ENCODE data around the gene ITGB8. TPM values are rescaled to one million over a fixed set of nuclear protein-coding genes. Genes with fewer than 3 reads are reported as not detected.

The ITGB8 gene
- total and polyA plus RNA-seq, 8 donors = 5.7 to 14.2 (median 6.8) TPM

DNA sequence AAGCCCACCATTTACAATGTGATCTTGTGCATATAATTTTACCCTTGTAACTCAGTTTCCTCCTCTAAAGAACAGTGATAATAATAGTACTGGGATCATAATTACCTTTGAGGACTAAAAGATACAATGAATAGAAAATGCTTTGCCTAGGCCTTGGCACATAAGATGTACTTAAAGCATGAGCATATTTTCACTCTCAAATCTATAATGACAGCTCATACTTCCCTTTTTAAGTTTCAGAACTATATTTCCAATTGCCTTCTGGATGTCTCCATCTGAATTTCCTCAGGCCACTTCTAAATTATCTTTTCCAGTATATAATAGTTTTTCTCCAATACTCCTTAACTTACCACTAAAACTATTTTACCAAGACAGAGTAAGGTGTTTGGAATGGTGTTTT lies 13.3 kb upstream of the ITGB8 start:
- ATAC-seq (no peak), DNase-seq (no peak)
- H3K4me3 ChIP-seq = no peak overlapping the region
- intact Hi-C loops (cut with DNase I) = no loop called here
- TF ChIP-seq, protein P1, sequence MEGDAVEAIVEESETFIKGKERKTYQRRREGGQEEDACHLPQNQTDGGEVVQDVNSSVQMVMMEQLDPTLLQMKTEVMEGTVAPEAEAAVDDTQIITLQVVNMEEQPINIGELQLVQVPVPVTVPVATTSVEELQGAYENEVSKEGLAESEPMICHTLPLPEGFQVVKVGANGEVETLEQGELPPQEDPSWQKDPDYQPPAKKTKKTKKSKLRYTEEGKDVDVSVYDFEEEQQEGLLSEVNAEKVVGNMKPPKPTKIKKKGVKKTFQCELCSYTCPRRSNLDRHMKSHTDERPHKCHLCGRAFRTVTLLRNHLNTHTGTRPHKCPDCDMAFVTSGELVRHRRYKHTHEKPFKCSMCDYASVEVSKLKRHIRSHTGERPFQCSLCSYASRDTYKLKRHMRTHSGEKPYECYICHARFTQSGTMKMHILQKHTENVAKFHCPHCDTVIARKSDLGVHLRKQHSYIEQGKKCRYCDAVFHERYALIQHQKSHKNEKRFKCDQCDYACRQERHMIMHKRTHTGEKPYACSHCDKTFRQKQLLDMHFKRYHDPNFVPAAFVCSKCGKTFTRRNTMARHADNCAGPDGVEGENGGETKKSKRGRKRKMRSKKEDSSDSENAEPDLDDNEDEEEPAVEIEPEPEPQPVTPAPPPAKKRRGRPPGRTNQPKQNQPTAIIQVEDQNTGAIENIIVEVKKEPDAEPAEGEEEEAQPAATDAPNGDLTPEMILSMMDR (IDR thresholded peaks at IDR 0.05) = no peak
- no peaks in the 10 kb centered on the region for H3K36me3 ChIP-seq
- no peak overlapping the region for H3K27ac ChIP-seq
- no peaks in the 10 kb centered on the region for H3K4me1 ChIP-seq
- H3K27me3 ChIP-seq = no peaks in the 10 kb centered on the region
- H3K9me3 ChIP-seq = no peaks in the 10 kb centered on the region

DNA sequence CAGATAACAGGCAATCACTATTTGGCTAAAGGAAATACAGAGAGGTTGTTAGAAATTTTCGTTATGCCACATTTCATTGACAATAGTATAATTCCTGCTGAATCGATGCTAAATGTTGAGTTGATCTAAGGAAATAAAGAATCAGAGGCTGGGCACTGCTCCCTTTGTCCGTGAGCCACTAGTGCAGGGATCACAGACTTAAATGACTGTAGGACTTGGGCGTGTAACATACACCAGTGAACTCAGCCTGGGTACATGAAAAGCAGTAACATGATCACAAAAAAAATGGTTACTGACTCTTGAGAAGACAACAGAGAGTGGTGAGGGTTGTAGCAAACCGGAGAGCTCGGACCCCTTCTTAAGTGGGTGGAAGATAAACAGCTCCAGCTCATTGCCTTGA lies 11.8 kb upstream of the ITGB8 start:
- DNase-seq (no peak), ATAC-seq (no peak)
- H3K27me3 ChIP-seq = no peaks in the 10 kb centered on the region
- H3K27ac ChIP-seq = no peak overlapping the region
- H3K9me3 ChIP-seq = no peaks in the 10 kb centered on the region
- H3K4me1 ChIP-seq = no peaks in the 10 kb centered on the region
- no peak overlapping the region for H3K4me3 ChIP-seq
- intact Hi-C loops (cut with DNase I) = no loop called here
- TF ChIP-seq, protein P1 (IDR thresholded peaks at IDR 0.05) = no peak
- no peaks in the 10 kb centered on the region for H3K36me3 ChIP-seq

DNA sequence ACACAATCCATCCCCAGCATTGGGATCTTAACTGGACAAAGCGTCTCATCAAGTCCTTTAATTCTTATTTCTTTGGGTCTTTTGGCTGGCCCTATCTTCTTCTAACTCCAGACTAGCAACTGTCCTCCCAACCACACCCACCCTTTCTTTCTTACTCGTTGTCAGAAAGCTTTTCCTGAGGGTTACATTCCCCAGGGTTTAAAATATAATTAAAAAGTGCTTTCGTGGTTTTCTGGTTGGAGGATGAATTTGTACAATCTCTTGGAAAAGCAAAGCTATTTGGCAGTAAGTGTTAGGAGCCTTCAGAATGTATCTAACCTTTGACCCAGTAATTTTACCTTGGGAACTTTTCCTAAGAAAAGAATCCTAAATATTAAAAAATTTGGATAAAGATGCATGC lies 10.4 kb upstream of the ITGB8 start:
- TF ChIP-seq, protein P1 (IDR thresholded peaks at IDR 0.05) = no peak
- ATAC-seq = no peak
- DNase-seq = no peak
- Histone ChIP-seq H3K4me1 (no peaks in the 10 kb centered on the region), H3K27ac (no peak overlapping the region), H3K9me3 (no peaks in the 10 kb centered on the region), H3K36me3 (no peaks in the 10 kb centered on the region), H3K27me3 (no peaks in the 10 kb centered on the region), H3K4me3 (no peak overlapping the region)
- intact Hi-C loops (cut with DNase I) = no loop called here

DNA sequence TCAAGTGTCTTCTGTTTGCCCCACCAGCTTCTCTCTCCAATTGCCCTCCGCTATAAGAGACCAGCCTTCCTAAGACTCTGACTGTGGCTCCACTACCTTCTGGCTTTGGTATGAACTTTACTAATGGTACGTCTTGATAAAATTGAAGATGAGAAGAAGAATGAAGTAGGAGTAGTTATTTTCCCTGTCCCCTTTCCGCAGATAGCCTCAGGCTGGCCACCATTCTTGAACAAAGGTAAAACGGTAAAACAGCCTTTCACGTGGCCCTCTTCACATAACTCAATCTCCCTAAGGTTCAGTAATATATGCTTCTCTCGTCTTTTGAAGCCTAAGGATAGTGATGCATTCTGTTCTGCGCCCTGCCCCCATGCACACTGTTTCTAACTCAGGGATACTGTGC lies 9.9 kb upstream of the ITGB8 start:
- Histone ChIP-seq H3K9me3 (no peaks in the 10 kb centered on the region), H3K27me3 (no peaks in the 10 kb centered on the region), H3K4me1 (no peaks in the 10 kb centered on the region), H3K36me3 (no peaks in the 10 kb centered on the region), H3K27ac (no peak overlapping the region), H3K4me3 (no peak overlapping the region)
- DNase-seq = no peak
- no peak for ATAC-seq
- intact Hi-C loops (cut with DNase I) = no loop called here
- TF ChIP-seq, protein P1 (IDR thresholded peaks at IDR 0.05) = no peak

DNA sequence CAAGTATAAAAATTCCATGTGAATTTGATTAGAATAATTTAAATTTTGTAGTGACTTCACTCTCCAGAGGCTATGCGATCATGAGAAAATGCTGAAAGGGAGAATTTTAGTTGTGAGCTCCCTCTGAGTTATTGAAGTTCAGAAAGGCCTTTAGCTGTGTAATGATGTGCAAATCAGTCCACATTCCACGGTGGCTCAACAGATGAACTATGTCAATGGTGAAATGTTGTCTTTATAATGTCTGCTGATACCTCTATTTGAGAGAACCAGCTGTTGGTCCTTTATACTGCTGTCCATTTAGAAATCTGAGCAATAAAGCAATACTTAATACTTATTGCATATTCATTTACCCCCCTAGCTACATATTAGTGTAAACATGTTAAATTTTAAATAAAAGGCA lies 7.1 kb upstream of the ITGB8 start:
- no peaks in the 10 kb centered on the region for H3K4me1 ChIP-seq
- H3K9me3 ChIP-seq = no peaks in the 10 kb centered on the region
- ATAC-seq (no peak), DNase-seq (peak in 2 of 4 donors; percentile 77 to 84)
- H3K27me3 ChIP-seq = no peaks in the 10 kb centered on the region
- TF ChIP-seq, protein P1 (IDR thresholded peaks at IDR 0.05) = no peak
- H3K36me3 ChIP-seq = no peaks in the 10 kb centered on the region
- H3K4me3 ChIP-seq = no peak overlapping the region
- no peak overlapping the region for H3K27ac ChIP-seq
- intact Hi-C loops (cut with DNase I) = no loop called here

Measured in left lung (tissue), 10 donors.